K562 (cell line): ENCODE measurements around the gene GPD2. TPM values are rescaled to one million over a fixed set of nuclear protein-coding genes. Genes with fewer than 3 reads are reported as not detected.

Experiments
- CEBPG ChIP-seq, 3 experiments: fragments of 200-800 bp in 1 of 3; sonication (Bioruptor generic) in 1 of 3; sonication (generic) in 1 of 3; formaldehyde crosslinking in 1 of 3; IDR thresholded peaks in 2 of 3; conservative IDR thresholded peaks in 1 of 3; 2 replicates each; pipeline versions ENCODE4 v1.6.1 to v1.8.0; 2016 to 2022; ENCODE audit warnings: missing compliant biosample characterization in 2 of 3, missing genetic modification characterization in 2 of 3, mild to moderate bottlenecking in 1 of 3, missing genetic modification reagents in 1 of 3
- CSDE1 ChIP-seq, 2 experiments: fragments of 450-650 bp; IDR thresholded peaks; 2 replicates each; pipeline ENCODE4 v1.6.1; 2016; ENCODE audit warnings: mild to moderate bottlenecking in 1 of 2
- NFIX ChIP-seq: fragments of 250-450 bp; sonication (Bioruptor Pico); IDR thresholded peaks from 2 replicates; pipeline ENCODE4 v1.4.0; 2020; ENCODE audit warnings: low read depth, mild to moderate bottlenecking, moderate library complexity
- POLR2H ChIP-seq: IDR thresholded peaks from 2 replicates; pipeline ENCODE4 v1.6.1; 2016; ENCODE audit warnings: missing genetic modification characterization, low read depth, mild to moderate bottlenecking, control low read depth, missing compliant biosample characterization, moderate library complexity
- TFAM ChIP-seq: fragments of 250-450 bp; sonication (Bioruptor Pico); conservative IDR thresholded peaks from 2 replicates; pipeline ENCODE4 v1.5.0; 2021; ENCODE audit warnings: mild to moderate bottlenecking, moderate library complexity
- ZNF589 ChIP-seq: fragments of 200-800 bp; sonication (Bioruptor generic); IDR thresholded peaks from 2 replicates; pipeline ENCODE4 v1.6.1; 2016; ENCODE audit warnings: low read depth, missing genetic modification characterization, missing compliant biosample characterization
- ZNF830 ChIP-seq: fragments of 250-450 bp; sonication (Bioruptor Pico); IDR thresholded peaks from 2 replicates; pipeline ENCODE4 v1.5.0; 2021; ENCODE audit warnings: mild to moderate bottlenecking
- polyA plus RNA-seq, 8 experiments: library from polyadenylated mRNA; depleted of rRNA in 4 of 8; stranded (reverse) in 5 of 8; unstranded in 3 of 8; fragments of >200 nt; fragmentation: Nextera tagmentation in 2 of 8; fragmentation: Illumina TruSeq in 1 of 8; extraction: Ambion mirVana in 2 of 8; extraction: Trizol in 1 of 8; gene quantifications; 2 replicates each; pipeline versions ENCODE4 v1.2.1 to v1.2.3, GENCODE V29; 2011 to 2014; ENCODE audit warnings: inconsistent platforms in 1 of 8, missing spikeins in 1 of 8
- total RNA-seq, 7 experiments: library from RNA; depleted of rRNA in 6 of 7; stranded (reverse); fragments of >200 nt in 6 of 7; fragmentation: Illumina TruSeq in 2 of 7; extraction: Trizol in 2 of 7; gene quantifications; 2 replicates each; pipeline versions ENCODE4 v1.2.1 to v1.2.3, GENCODE V29; 2011 to 2021; ENCODE audit warnings: low replicate concordance in 1 of 7
- TF ChIP-seq, protein P1 (sequence below): sonication (generic); formaldehyde crosslinking; IDR thresholded peaks from 2 replicates; pipeline ENCODE4 v1.8.1; 2023; ENCODE audit warnings: missing genetic modification reagents, mild to moderate bottlenecking, borderline replicate concordance

The GPD2 gene
- total and polyA plus RNA-seq, 9 of the 15 experiments (the other 6 are each of a cell fraction or from before 2014, with no cell fraction given) = 5.2 to 39.2 (median 19.0) TPM

DNA sequence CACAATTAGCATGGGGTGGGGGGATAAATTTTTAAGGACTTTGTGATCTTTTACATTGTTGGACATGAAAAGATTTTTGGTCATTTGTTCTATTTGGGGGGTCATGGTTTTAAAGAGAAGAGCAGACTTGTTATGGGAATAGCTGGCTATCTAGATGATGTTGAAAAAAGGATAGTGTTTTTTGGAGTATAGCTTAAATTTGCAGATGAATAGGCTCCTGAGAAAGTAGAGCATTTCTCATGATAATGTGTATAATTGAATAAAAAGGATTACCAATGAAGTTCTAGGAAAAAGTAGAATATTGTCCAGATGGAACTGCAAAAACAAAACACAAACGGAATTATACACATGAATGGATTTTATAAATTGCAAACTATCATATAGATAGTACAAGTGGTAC, 186.3 kb downstream of the GPD2 start (continued):
- TF ChIP-seq, protein P1, sequence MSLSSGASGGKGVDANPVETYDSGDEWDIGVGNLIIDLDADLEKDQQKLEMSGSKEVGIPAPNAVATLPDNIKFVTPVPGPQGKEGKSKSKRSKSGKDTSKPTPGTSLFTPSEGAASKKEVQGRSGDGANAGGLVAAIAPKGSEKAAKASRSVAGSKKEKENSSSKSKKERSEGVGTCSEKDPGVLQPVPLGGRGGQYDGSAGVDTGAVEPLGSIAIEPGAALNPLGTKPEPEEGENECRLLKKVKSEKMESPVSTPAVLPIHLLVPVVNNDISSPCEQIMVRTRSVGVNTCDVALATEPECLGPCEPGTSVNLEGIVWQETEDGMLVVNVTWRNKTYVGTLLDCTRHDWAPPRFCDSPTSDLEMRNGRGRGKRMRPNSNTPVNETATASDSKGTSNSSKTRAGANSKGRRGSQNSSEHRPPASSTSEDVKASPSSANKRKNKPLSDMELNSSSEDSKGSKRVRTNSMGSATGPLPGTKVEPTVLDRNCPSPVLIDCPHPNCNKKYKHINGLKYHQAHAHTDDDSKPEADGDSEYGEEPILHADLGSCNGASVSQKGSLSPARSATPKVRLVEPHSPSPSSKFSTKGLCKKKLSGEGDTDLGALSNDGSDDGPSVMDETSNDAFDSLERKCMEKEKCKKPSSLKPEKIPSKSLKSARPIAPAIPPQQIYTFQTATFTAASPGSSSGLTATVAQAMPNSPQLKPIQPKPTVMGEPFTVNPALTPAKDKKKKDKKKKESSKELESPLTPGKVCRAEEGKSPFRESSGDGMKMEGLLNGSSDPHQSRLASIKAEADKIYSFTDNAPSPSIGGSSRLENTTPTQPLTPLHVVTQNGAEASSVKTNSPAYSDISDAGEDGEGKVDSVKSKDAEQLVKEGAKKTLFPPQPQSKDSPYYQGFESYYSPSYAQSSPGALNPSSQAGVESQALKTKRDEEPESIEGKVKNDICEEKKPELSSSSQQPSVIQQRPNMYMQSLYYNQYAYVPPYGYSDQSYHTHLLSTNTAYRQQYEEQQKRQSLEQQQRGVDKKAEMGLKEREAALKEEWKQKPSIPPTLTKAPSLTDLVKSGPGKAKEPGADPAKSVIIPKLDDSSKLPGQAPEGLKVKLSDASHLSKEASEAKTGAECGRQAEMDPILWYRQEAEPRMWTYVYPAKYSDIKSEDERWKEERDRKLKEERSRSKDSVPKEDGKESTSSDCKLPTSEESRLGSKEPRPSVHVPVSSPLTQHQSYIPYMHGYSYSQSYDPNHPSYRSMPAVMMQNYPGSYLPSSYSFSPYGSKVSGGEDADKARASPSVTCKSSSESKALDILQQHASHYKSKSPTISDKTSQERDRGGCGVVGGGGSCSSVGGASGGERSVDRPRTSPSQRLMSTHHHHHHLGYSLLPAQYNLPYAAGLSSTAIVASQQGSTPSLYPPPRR (CRISPR knock-in tag) = no peak
- TF ChIP-seq TFAM (CRISPR knock-in tag) (no peak), ZNF589 (CRISPR knock-in tag) (no peak), CEBPG (CRISPR knock-in tag; IDR thresholded peaks at IDR 0.05) (no peak), CEBPG (tag; conservative IDR thresholded peaks at IDR 0.05 in 1 of 2, IDR thresholded peaks at IDR 0.05 in 1 of 2) (no peak), POLR2H (no peak), NFIX (CRISPR knock-in tag) (no peak), CSDE1 (IDR thresholded peaks at IDR 0.05) (no peak), ZNF830 (CRISPR knock-in tag) (no peak)
